CD4-positive, alpha-beta T cell treated with Interleukin-21 for 1 hour (primary cell): Measurements from ENCODE around the gene INPP5A.
"Not testable (repeated sequence)": the region's sequence is repeated elsewhere in the genome, so short reads cannot be mapped to it uniquely, and the experiment has no call there.

Experiments
- DNase-seq: peaks from one replicate; pipeline ENCODE4 v3.0.0-alpha.2; 2020

INPP5A gene

DNA sequence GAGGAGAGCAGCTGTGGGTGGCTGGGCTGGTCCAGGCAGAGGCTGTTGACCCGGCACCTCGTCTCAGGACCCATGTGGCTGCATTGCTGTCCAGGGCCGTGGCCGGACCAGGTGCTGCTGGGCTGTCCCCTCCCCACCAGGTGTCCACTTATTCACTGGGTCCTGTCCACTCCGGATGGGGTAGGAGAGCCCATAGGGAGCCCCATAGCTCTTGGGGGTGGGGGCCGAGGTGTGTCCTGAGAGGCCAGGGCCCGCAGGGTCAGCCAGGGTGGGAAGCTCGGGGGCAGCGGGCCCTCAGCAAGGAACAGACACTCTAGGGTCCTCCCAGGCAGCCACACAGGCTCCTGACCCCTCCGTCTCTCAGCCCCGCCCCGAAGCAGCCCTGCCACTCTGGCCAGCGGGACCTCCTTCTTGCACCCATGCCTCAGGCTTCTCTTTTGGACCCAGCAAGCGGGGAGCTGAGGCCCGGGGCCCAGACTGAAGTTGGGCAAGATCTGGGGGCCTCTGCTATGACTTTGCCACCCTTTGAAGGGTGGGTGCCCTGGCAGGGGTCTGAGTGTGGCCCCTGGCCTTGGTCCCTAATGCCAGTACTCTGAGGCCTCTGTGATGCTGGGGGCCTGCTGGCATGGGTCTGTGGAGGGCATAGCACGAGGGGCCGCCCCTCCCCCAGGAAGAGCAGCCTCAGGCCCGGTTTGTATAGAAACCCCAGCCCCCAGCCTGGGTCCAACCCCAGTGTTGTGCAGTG is 162.0 kb downstream of the INPP5A start:
- no peak for DNase-seq

DNA sequence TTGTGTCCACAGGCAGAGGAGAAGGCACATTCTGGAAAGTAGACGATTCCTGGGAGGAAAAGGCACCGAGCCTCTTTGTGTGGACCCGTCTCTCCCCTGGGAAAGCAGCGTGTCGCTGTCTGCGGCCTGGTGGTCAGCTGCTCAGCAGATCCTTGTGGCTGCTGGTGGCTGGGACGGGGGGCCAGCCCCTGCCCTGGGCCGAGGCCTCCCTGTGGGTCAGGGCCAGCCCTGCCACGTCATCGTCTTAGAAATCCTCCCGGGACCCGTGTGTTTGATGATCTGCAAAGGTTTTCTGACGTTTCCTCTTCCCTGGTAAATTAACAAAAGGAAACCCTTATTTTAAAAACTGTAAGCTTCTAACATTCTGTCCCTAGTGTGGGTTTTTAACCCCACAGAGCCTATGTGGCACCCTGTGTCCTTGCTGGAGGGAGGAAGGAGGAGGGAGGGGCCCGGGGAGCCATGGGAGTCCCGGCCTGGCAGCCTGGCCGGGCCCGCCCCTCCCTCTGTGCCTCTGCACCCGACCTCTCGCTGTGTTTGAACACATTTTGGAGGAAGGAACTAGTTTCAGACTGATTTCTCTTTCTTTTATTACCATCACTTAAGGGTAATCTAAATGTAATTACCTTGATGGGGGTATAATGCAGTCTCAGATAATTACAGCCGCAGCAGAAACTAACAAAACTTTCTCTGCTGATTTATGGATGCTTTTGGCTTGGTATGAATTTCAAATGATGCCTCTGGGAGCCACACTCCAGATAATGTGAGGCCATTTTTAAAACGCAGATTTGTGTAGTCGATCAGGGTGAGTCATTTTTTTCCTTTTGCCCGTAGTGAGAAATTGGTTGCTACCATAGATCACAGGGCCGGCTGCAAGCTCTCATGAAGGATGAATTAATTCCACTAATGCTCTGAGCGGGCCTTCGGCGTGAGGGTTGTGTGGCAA is 162.8 kb downstream of the INPP5A start:
- DNase-seq, result no peak

DNA sequence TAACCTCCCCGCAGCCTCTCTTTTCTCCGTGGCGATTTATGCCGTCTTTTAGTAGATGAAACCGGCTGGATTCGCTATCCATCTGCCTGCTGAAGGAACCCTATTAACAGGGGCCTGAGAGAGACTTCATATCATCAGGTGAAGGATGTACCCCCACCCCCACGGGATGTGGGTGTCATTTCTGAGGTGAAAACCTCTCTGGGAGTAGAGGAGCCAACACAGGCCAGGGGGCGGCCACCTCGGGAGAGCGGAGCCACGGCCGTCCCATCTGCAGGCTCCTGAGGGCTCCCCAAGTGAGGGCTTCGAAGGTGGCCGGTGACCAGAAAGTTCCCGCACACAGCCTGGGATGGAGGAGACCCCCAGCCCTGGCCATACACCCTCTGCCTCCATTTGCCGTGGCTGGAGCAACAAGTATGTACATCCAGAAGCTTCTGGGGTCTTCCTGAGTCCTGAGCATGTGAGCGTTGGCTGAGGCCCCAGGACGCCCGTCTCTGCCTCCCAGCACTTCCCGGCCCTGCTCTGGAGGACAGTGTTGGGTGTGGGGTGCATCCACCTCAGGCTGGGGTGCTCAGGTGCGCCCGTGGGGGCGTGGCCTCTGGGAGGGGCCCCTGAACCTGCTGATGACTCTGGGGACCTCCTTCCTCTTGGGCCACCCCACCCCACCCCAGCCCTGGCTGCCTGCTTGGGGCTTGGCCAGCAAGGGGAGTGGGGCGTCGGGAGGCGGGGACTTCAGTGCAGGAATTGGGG is 163.7 kb downstream of the INPP5A start:
- DNase-seq, result no peak

DNA sequence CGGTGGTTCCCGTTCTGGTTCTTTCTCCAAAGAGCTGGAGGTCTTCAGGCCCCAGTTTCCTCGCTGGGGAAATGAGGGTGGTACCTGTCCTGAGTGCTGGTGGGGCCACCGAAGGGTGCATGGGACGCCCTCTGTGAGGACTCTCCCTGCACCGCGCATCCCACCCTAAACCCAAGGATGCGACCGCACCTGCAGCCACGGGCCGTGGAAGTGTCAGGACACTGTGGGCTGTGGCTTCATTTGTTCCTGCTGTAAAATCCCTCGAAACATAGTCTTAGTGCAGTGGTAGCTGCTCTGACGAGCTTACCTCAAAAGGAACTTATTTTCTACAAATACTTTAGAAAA is 164.2 kb downstream of the INPP5A start:
- no peak for DNase-seq

DNA sequence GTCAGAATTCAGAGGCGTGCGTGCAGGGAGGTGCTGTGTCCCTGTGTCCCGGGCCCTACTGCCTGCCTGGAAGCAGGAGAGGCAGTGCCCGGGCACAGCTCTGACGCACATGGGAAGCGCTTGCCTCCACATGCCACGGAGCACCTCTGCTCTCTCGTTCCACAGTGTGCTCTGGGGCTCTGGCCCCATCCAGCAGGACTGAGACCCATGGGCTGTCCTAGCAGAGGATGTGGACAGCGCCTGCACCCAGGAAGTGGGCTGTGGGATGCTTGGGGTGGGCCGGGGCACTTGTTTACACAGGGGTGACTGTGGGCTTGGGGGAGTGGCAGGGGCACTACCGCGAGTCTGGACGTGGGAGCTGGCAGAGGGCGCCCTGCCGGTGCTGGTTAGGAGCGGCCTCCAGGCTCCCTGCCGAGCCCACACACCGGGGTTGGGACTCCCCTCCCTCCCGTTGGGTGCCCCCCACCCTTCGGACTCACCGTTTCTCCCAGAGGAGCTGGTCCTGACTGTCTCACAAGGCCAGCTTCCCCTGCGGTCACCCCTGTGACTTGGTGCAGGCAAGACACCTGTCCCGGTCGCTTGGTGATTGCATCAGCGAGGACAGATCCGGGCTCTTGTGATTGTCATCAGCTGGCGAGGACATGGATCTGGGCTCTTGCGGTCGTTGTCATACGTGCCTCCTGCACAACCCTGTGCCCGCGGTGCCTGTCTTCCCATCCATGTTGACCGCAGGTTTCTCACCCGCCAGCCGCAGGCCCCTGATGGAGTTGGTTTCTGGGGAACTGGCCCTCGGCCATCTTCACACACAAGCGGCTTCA is 165.2 kb downstream of the INPP5A start:
- no peak for DNase-seq

DNA sequence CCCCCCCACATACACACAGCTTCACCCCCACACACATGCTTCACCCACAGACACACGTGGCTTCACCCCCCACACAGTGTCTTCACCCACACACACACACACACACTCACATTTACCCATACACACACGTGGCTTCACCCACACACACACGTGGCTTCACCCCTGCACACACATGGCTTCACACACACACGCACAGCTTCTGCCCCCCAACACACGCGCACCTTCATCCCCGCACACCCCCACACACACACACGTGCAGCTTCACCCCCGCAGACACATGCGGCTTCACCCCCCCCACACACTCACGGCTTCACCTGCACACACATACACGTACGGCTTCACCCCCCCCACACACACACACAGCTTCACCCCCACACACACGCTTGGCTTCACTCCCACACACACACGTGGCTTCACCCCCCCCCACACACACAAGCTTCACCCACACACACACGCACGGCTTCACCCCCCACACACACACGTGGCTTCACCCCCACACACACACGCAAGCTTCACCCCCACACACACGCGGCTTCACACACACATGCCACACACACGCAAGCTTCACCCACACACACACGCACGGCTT is 165.9 kb downstream of the INPP5A start:
- no peak for DNase-seq

DNA sequence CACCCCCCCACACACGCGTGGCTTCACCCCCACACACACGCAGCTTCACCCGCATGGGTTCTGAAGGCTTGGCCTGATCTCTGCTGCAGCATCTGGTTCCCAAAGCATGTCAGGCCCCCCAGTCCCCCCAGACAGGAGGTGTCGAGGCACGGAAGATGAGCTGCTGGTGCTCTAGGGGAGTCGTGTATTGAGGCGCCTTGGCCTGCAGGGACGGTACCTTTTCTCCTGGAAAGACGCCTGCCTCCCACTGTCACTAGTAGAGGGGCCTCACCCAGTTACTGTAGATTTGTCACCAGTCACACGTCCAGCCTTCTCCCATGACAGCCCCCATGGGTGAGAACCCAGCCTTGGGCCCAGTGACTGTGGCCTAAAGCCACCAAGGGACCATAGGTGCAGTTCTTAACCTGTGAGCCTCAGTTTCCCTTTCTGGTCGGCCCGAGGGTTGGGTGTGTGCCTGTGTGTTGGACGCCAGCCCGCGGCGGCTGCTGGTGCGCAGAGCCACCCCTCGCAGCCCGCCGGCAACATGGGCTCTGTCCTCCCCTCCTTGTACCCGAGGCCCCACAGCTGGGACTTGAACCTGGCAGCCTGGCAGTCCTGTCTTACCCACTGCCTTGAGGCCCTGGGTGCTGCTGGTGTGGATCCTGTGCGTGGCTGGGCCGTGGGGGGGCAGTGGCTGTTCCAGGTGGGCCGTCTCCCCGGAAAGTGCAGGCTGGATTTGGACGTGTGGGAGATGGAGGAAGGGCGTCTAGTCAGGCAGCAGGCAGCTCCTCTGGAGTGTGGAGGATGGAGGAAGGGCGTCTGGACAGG is 166.6 kb downstream of the INPP5A start:
- no peak for DNase-seq

DNA sequence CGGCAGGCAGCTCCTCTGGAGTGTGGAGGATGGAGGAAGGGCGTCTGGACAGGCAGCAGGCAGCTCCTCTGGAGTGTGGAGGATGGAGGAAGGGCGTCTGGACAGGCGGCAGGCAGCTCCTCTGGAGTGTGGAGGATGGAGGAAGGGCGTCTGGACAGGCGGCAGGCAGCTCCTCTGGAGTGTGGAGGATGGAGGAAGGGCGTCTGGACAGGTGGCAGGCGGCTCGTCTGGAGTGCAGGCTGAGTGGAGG is 167.2 kb downstream of the INPP5A start:
- not testable (repeated sequence) for DNase-seq

DNA sequence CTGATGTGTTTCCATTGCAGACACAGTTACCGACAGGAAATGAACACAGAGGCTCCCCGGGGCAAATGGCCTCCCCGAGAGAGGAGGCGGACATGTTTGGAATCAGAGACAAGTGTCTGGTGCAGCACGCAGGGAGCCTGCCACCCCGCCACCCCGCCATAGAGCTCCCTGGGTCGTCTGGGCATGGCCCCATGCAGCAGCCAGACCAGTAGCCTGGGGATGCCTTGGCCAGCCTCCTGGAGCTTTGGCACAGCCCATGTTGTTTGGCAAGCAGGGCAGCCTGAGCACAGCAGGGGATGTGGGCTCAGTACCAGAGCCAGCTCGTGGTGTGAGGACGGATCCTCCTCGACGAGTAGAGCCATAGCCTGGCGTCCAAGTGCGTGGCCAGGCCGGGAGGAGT is 167.6 kb downstream of the INPP5A start:
- DNase-seq, result no peak

DNA sequence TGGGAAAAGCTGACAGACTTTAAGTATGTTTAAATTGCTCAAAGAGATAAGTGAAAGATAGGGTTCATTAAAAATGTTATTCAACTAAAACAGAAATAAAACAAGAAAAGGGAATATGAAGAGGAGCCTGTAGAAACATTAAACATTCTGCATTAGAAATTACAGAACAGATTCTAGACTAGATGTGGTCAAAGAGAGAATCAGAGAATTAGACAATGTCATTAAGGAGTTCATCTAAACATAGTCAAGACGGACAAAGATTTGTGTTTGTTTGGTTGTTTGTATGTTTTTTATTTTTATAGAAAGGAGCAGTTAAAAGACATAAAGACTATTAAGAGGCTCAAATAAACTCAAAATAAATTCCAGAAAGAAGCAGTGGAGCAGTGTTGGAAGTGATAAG is 168.4 kb downstream of the INPP5A start:
- DNase-seq, result no peak

DNA sequence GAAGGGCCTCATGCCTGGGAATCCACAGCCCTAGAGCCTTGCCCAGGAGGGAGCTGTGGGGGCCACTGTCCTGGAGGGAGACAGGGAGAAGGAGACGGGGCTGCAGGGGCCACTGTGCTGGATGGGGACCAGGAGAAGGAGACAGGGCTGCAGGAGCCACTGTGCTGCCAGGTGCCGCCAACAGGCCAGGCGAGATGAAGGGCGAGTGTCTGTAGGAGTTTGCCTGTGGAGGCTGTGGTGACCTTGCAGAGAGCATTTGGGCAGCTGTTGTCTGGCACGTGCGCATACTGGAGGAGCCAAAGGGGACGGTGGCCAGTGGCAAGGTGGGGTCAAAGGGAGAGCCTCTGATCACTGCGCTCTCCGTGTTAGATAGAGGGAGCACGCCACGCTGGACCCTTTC is 169.1 kb downstream of the INPP5A start:
- DNase-seq, result no peak

DNA sequence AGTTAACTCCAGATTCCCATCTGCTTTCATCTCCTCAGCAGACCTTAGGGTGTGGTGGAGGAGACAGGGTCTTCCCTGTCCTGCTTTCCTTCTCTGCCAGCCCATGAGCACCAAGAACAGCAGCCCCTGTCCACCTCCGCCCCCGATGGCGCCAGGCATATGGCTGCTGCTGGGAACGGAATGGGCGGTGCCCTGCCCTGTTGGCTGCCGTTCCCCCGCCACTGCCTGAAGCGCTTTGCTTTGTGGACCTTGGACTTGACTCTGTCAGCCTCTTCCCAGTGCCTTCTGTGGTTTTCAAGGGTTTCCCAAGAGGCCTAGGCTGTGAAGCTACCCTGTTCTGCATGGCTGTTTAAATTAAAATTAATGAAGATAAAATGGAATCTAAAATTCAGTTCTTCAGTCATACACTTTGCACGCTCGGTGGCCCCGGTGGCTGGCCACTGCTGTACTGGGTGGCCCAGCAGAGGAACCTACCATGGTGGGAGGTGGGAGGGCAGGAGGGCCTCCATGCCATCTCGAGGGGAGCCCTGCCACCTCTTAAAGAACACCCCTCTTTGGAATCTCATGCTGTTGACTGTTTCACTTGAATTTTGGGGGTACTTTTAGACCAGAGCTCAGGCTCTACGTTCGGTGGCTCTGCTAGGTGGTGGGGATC is 169.7 kb downstream of the INPP5A start:
- DNase-seq, result no peak

DNA sequence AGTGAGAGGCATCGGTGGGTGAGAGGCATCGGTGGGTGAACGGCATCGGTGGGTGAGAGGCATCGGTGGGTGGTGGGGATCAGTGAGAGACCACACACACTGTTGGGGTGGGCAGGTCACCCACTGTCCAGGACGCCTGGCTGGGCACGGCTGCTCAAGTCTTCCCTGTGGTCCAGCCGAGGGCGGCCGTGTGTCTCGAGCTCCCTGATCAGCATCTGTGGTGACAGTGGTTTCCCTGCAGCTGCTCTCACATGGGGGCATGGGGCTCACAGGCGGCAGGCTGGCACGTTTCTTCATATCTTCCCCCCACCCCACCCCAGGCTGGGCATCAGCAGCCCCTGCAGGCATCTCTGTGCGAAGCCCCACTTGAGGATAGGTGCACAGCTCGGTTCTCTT is 170.2 kb downstream of the INPP5A start:
- no peak for DNase-seq

DNA sequence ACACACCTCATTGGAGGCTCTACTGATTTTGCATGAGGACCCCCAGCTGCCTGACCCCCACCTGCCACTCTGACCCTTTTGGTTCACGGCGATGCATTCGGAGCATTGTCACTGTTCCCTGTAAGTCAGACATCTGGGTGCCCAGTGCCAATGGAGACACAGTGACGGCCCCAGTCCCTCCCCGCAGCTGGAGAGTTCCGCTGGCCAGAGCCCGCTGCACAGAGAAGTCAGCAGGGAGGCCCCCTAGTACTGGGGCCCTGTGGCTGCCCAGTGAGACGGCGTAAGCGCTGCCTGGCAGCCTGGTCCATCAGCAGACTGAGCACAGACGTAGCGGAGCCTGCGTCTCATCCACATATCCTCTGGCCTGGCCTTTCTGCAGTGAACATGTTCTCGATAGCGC is 170.9 kb downstream of the INPP5A start:
- DNase-seq, result no peak

DNA sequence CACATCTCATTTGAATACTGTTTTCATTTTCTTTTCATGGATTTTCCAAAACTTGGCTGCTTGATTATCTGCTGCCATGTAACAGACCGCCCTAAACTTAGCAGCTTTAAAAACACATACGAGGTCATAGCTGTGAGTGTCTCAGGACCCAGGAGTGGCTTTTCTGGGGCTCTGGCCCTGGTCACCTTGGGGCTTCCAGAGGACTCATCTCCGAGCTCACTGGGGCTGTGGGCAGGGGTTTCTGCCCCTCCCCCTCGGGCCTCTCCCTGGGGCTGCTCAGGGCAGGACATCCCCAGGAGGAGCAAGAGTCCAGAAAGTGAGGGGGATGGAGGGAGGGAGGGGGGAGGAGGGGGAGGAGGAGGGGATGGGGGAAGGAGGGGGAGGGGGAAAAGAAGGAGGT is 171.3 kb downstream of the INPP5A start:
- no peak for DNase-seq

DNA sequence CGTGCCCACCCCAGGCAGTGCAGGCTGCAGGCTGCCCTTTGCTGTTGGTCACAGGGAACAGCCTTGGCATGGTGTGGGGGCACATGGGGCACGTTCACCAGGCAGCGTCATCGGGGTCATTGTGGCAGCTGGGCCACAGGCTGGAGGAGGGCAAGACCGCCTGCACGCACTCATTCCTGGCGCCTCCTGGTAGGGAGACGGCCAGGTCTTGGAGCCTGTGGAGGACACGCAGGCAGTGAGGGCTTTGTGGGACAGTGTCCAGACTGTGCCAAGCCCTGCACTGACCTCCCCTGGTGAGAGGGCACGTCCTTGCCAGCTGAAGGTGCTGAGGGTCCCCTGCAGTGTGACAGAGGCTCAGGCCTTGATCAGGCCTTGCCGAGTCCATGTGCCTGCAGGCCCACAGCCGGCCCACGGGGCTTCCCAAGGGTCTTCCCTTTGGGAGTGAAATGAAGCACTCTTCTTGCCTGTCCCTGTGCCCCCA is 171.9 kb downstream of the INPP5A start:
- no peak for DNase-seq

DNA sequence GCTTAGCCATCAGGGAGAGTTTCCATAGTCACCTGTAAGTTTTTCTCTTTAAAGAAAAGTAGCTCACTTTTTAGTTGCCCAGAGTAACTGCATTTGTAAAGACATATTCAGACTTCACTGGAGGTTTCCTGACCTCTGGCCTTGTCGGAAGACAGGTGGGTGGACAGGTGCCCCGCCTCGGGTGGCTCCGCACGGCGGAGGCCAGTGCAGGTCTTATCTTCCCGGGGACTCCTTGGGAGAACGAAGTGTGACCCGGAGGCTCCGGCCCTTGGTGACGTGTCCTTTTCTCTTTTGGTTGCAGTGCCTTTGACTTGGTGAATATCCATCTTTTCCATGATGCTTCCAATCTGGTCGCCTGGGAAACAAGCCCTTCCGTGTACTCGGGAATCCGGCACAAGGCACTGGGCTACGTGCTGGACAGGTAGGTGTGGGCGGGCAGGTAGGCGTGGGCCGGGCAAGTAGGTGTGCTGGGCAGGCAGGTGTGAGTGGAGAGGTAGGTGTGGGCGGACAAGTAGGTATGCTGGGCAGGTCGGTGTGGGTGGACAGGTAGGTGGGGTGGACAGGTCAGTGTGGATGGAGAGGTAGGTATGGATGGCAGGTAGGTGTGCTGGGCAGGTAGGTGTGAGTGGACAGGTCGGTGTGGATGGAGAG is 172.6 kb downstream of the INPP5A start:
- no peak for DNase-seq

DNA sequence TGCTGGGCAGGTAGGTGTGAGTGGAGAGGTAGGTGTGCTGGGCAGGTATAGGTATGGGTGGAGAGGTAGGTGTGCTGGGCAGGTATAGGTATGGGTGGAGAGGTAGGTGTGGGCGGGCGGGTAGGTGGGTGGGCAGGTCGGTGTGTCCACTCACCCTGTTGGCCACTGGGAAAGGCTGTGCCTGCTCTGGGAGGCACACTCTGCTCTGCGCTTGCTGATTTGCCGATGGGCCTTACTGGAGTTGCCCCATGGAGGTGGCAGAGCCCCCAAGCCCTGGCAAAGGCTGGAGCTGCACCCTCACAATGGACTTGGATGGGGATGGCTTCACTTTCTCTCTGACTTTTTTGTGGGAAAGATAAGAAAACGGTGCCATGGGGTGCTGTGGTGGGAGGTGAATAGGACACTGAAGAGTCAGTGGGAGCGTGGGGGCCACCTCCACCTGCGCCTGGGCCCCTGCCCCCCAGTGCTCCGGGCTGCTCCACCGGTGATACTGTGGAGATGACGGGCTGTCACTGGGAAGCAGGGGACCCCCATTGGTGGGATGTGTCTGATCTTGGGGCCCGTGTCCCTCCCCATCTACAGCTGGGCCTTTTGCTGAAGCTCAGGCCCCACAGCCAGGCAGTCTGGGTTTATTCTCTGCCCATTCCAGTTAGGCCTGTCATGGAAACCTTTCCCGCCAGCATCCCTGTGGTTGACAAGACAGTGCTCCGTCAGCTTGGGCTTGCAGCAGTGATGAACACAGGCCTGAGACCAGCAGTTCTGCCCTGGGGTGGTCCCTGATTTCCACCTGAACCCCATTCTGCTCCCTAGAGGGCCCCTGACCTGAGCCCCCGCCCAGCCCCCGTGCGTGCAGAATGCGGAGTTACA is 173.4 kb downstream of the INPP5A start:
- DNase-seq, result no peak

DNA sequence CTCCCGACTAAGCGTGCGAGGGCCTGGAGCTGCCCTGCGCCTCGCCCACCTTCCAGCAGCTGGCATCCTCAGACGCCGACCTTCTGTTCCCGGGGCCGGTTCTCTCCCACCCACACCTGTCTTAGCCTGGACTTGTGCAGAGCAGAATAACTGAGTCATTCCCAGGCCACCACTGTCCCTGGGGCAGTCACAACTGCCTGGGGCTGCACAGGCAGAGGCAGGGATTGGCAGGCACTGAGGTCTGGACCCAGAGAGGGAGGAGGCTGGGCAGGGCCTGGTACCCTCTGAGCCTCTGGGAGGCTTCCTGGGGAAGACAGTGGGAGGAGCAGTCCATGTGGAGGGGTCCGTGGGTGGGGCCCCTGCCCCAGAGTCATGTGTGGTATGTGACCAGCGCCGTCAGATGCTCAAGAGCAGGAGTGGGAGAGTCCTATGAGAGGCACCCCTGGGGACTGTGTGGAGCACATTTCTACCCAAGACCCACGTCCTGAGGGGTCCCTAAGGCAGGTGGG is 174.1 kb downstream of the INPP5A start:
- no peak for DNase-seq
